NT2/D1 (cell line): ENCODE measurements around the gene ULK4.
"Not testable (repeated sequence)": the region's sequence is repeated elsewhere in the genome, so short reads cannot be mapped to it uniquely, and the experiment has no call there.

Source experiments
- DNase-seq: peaks from one replicate; pipeline ENCODE4 v3.0.0-alpha.2; 2011; ENCODE audit warnings: low read depth, low spot score
- H3K27me3 ChIP-seq: 2 replicates; pipeline ENCODE4 v1.6.0; 2011; ENCODE audit warnings: mild to moderate bottlenecking; ENCODE audit not compliant: insufficient read length, insufficient read depth
- H3K36me3 ChIP-seq: 2 replicates; pipeline ENCODE4 v1.6.1; 2011; ENCODE audit warnings: mild to moderate bottlenecking, low read length, mixed read lengths; ENCODE audit not compliant: insufficient read depth, insufficient read length
- H3K4me1 ChIP-seq: 2 replicates; pipeline ENCODE4 v1.5.1; 2011; ENCODE audit not compliant: insufficient read depth, insufficient read length
- H3K4me3 ChIP-seq: 2 replicates; pipeline ENCODE4 v1.5.1; 2011; ENCODE audit warnings: low read depth; ENCODE audit not compliant: insufficient read length
- H3K9ac ChIP-seq: 2 replicates; pipeline ENCODE4 v1.6.0; 2011; ENCODE audit warnings: low read depth; ENCODE audit not compliant: insufficient read length
- H3K9me3 ChIP-seq: 2 replicates; pipeline ENCODE4 v1.5.1; 2011; ENCODE audit warnings: mild to moderate bottlenecking, low read length; ENCODE audit not compliant: insufficient read depth
- SUZ12 ChIP-seq: IDR thresholded peaks from 2 replicates; pipeline ENCODE4 v1.6.1; 2011; ENCODE audit not compliant: insufficient read length, insufficient read depth; ENCODE audit errors: extremely low read depth
- YY1 ChIP-seq: IDR thresholded peaks from 2 replicates; pipeline ENCODE4 v1.6.1; 2011; ENCODE audit not compliant: insufficient read length, insufficient read depth
- ZNF274 ChIP-seq: IDR thresholded peaks from 2 replicates; pipeline ENCODE4 v1.6.1; 2011; ENCODE audit warnings: mild to moderate bottlenecking, low read depth, low read length

ULK4 gene

GRCh38 chr3:41464401-41464800, 497.5 kb downstream of the ULK4 start:
- Histone ChIP-seq H3K27me3 (no peaks in the 10 kb centered on the region), H3K36me3 (no peaks in the 10 kb centered on the region), H3K9ac (no peak overlapping the region), H3K4me3 (no peak overlapping the region), H3K9me3 (peaks cover 2% of the 10 kb centered on the region; the same call in 1 of the 2 replicates), H3K4me1 (no peaks in the 10 kb centered on the region)
- no peak for DNase-seq
- TF ChIP-seq YY1: no peak
- TF ChIP-seq ZNF274: no peak
- no peak for TF ChIP-seq SUZ12

- DNase-seq: no peak
- H3K4me3 ChIP-seq: no peak overlapping the region
- TF ChIP-seq ZNF274 (no peak), SUZ12 (no peak), YY1 (no peak)
- H3K27me3 ChIP-seq: no peaks in the 10 kb centered on the region
- H3K36me3 ChIP-seq: no peaks in the 10 kb centered on the region
- no peak overlapping the region for H3K9ac ChIP-seq
- H3K4me1 ChIP-seq: no peaks in the 10 kb centered on the region
- no peaks in the 10 kb centered on the region for H3K9me3 ChIP-seq
Observed at GRCh38 chr3:41462103-41462691, 499.7 kb downstream of the ULK4 start.

- no peak for DNase-seq
- TF ChIP-seq SUZ12 (no peak), YY1 (no peak), ZNF274 (no peak)
- Histone ChIP-seq H3K9me3 (no peaks in the 10 kb centered on the region), H3K27me3 (no peaks in the 10 kb centered on the region), H3K9ac (no peak overlapping the region), H3K4me1 (no peaks in the 10 kb centered on the region), H3K4me3 (no peak overlapping the region), H3K36me3 (no peaks in the 10 kb centered on the region)
Observed at GRCh38 chr3:41460736-41461135, 501.2 kb downstream of the ULK4 start.

GRCh38 chr3:41457176-41457575, 504.7 kb downstream of the ULK4 start:
- no peak overlapping the region for H3K4me3 ChIP-seq
- no peak for DNase-seq
- no peaks in the 10 kb centered on the region for H3K9me3 ChIP-seq
- no peak overlapping the region for H3K9ac ChIP-seq
- no peaks in the 10 kb centered on the region for H3K27me3 ChIP-seq
- H3K4me1 ChIP-seq: no peaks in the 10 kb centered on the region
- H3K36me3 ChIP-seq: no peaks in the 10 kb centered on the region
- TF ChIP-seq YY1: no peak
- TF ChIP-seq SUZ12: no peak
- no peak for TF ChIP-seq ZNF274

- DNase-seq: no peak
- Histone ChIP-seq H3K9me3 (no peaks in the 10 kb centered on the region), H3K4me3 (no peak overlapping the region), H3K36me3 (no peaks in the 10 kb centered on the region), H3K4me1 (no peaks in the 10 kb centered on the region), H3K27me3 (no peaks in the 10 kb centered on the region), H3K9ac (no peak overlapping the region)
- TF ChIP-seq ZNF274 (no peak), SUZ12 (no peak), YY1 (no peak)
Observed at GRCh38 chr3:41456162-41456561, 505.7 kb downstream of the ULK4 start.

GRCh38 chr3:41453618-41454017, 508.3 kb downstream of the ULK4 start:
- H3K9ac ChIP-seq, H3K4me3 ChIP-seq, H3K4me1 ChIP-seq, DNase-seq, H3K9me3 ChIP-seq, H3K36me3 ChIP-seq, H3K27me3 ChIP-seq: not testable (repeated sequence)

- peak; percentile 40 for DNase-seq
- Histone ChIP-seq H3K4me3 (no peak overlapping the region), H3K9ac (no peak overlapping the region), H3K9me3 (no peaks in the 10 kb centered on the region), H3K36me3 (no peaks in the 10 kb centered on the region), H3K27me3 (no peaks in the 10 kb centered on the region), H3K4me1 (no peaks in the 10 kb centered on the region)
- TF ChIP-seq SUZ12: no peak
- no peak for TF ChIP-seq YY1
- TF ChIP-seq ZNF274: no peak
Observed at GRCh38 chr3:41450416-41451231, 511.3 kb downstream of the ULK4 start.
